ENCODE measurements around the gene SOX10.

Gene SOX10

GRCh38 chr22:38012604-38013072, 28.3 kb upstream of the SOX10 start:
- Histone ChIP-seq H3K4me1 (ENCODE audit: control insufficient read depth, insufficient read depth, low read length) (0 out of 2 replicates have a peak, but pooled peaks cover 2% of the 10 kb centered on the region), H3K36me3 (ENCODE audit: control insufficient read depth, insufficient read depth, low read length) (no peaks in the 10 kb centered on the region), H3K9ac (ENCODE audit: low read length) (no peak overlapping the region), H3K9me3 (ENCODE audit: control insufficient read depth, insufficient read depth, low read depth, low read length) (no peaks in the 10 kb centered on the region), H3K27ac (ENCODE audit: low read depth, low read length) (no peak overlapping the region), H3K4me3 (ENCODE audit: low read depth, low read length) (no peak overlapping the region), H3K27me3 (ENCODE audit: control insufficient read depth, insufficient read depth, low read length) (no peaks in the 10 kb centered on the region)

GRCh38 chr22:38009000-38009806, 24.8 kb upstream of the SOX10 start:
- Histone ChIP-seq H3K27ac (ENCODE audit: low read depth, low read length) (no peak overlapping the region), H3K9ac (ENCODE audit: low read length) (no peak overlapping the region), H3K4me1 (ENCODE audit: control insufficient read depth, insufficient read depth, low read length) (no peaks in the 10 kb centered on the region), H3K9me3 (ENCODE audit: control insufficient read depth, insufficient read depth, low read depth, low read length) (no peaks in the 10 kb centered on the region), H3K4me3 (ENCODE audit: low read depth, low read length) (no peak overlapping the region), H3K36me3 (ENCODE audit: control insufficient read depth, insufficient read depth, low read length) (no peaks in the 10 kb centered on the region), H3K27me3 (ENCODE audit: control insufficient read depth, insufficient read depth, low read length) (no peaks in the 10 kb centered on the region)

GRCh38 chr22:38007330-38007902, 23.1 kb upstream of the SOX10 start:
- H3K36me3 ChIP-seq (ENCODE audit: control insufficient read depth, insufficient read depth, low read length): no peaks in the 10 kb centered on the region
- H3K4me3 ChIP-seq (ENCODE audit: low read depth, low read length): no peak overlapping the region
- H3K27ac ChIP-seq (ENCODE audit: low read depth, low read length): no peak overlapping the region
- H3K9me3 ChIP-seq (ENCODE audit: control insufficient read depth, insufficient read depth, low read depth, low read length): no peaks in the 10 kb centered on the region
- no peaks in the 10 kb centered on the region for H3K27me3 ChIP-seq (ENCODE audit: control insufficient read depth, insufficient read depth, low read length)
- H3K9ac ChIP-seq (ENCODE audit: low read length): no peak overlapping the region
- no peaks in the 10 kb centered on the region for H3K4me1 ChIP-seq (ENCODE audit: control insufficient read depth, insufficient read depth, low read length)

- Histone ChIP-seq H3K36me3 (ENCODE audit: control insufficient read depth, insufficient read depth, low read length) (no peaks in the 10 kb centered on the region), H3K27me3 (ENCODE audit: control insufficient read depth, insufficient read depth, low read length) (no peaks in the 10 kb centered on the region), H3K9ac (ENCODE audit: low read length) (no peak overlapping the region), H3K9me3 (ENCODE audit: control insufficient read depth, insufficient read depth, low read depth, low read length) (no peaks in the 10 kb centered on the region), H3K27ac (ENCODE audit: low read depth, low read length) (no peak overlapping the region), H3K4me3 (ENCODE audit: low read depth, low read length) (no peak overlapping the region), H3K4me1 (ENCODE audit: control insufficient read depth, insufficient read depth, low read length) (no peaks in the 10 kb centered on the region)
Measured at GRCh38 chr22:38006906-38007305, 22.6 kb upstream of the SOX10 start.

- Histone ChIP-seq H3K27ac (ENCODE audit: low read depth, low read length) (no peak overlapping the region), H3K4me1 (ENCODE audit: control insufficient read depth, insufficient read depth, low read length) (no peaks in the 10 kb centered on the region)
Measured at GRCh38 chr22:38005943-38006342, 21.6 kb upstream of the SOX10 start.

GRCh38 chr22:37999640-38000272, 15.4 kb upstream of the SOX10 start:
- Histone ChIP-seq H3K9me3 (ENCODE audit: control insufficient read depth, insufficient read depth, low read depth, low read length) (no peaks in the 10 kb centered on the region), H3K9ac (ENCODE audit: low read length) (no peak overlapping the region)

More at GRCh38 chr22:38005943-38006342, 21.6 kb upstream of the SOX10 start:
- no peak overlapping the region for H3K4me3 ChIP-seq (ENCODE audit: low read depth, low read length)
- H3K27me3 ChIP-seq (ENCODE audit: control insufficient read depth, insufficient read depth, low read length): no peaks in the 10 kb centered on the region
- H3K36me3 ChIP-seq (ENCODE audit: control insufficient read depth, insufficient read depth, low read length): no peaks in the 10 kb centered on the region
- H3K9me3 ChIP-seq (ENCODE audit: control insufficient read depth, insufficient read depth, low read depth, low read length): no peaks in the 10 kb centered on the region
- H3K9ac ChIP-seq (ENCODE audit: low read length): no peak overlapping the region

GRCh38 chr22:37999236-37999635, 14.9 kb upstream of the SOX10 start:
- no peaks in the 10 kb centered on the region for H3K27me3 ChIP-seq (ENCODE audit: control insufficient read depth, insufficient read depth, low read length)
- H3K9me3 ChIP-seq (ENCODE audit: control insufficient read depth, insufficient read depth, low read depth, low read length): no peaks in the 10 kb centered on the region
- H3K36me3 ChIP-seq (ENCODE audit: control insufficient read depth, insufficient read depth, low read length): no peaks in the 10 kb centered on the region
- no peak overlapping the region for H3K27ac ChIP-seq (ENCODE audit: low read depth, low read length)
- H3K4me3 ChIP-seq (ENCODE audit: low read depth, low read length): no peak overlapping the region
- peaks cover 30% of the 10 kb centered on the region for H3K4me1 ChIP-seq (ENCODE audit: control insufficient read depth, insufficient read depth, low read length)
- H3K9ac ChIP-seq (ENCODE audit: low read length): no peak overlapping the region

More at GRCh38 chr22:37999640-38000272, 15.4 kb upstream of the SOX10 start:
- Histone ChIP-seq H3K36me3 (ENCODE audit: control insufficient read depth, insufficient read depth, low read length) (no peaks in the 10 kb centered on the region), H3K27ac (ENCODE audit: low read depth, low read length) (no peak overlapping the region), H3K4me3 (ENCODE audit: low read depth, low read length) (no peak overlapping the region), H3K27me3 (ENCODE audit: control insufficient read depth, insufficient read depth, low read length) (no peaks in the 10 kb centered on the region), H3K4me1 (ENCODE audit: control insufficient read depth, insufficient read depth, low read length) (peaks cover 30% of the 10 kb centered on the region)

GRCh38 chr22:37998543-37998942, 14.2 kb upstream of the SOX10 start:
- Histone ChIP-seq H3K9me3 (ENCODE audit: control insufficient read depth, insufficient read depth, low read depth, low read length) (no peaks in the 10 kb centered on the region), H3K4me1 (ENCODE audit: control insufficient read depth, insufficient read depth, low read length) (peaks cover 30% of the 10 kb centered on the region), H3K4me3 (ENCODE audit: low read depth, low read length) (no peak overlapping the region), H3K27ac (ENCODE audit: low read depth, low read length) (no peak overlapping the region), H3K9ac (ENCODE audit: low read length) (no peak overlapping the region), H3K36me3 (ENCODE audit: control insufficient read depth, insufficient read depth, low read length) (no peaks in the 10 kb centered on the region), H3K27me3 (ENCODE audit: control insufficient read depth, insufficient read depth, low read length) (no peaks in the 10 kb centered on the region)

- Histone ChIP-seq H3K4me1 (ENCODE audit: control insufficient read depth, insufficient read depth, low read length) (peaks cover 30% of the 10 kb centered on the region), H3K9ac (ENCODE audit: low read length) (no peak overlapping the region), H3K36me3 (ENCODE audit: control insufficient read depth, insufficient read depth, low read length) (no peaks in the 10 kb centered on the region), H3K9me3 (ENCODE audit: control insufficient read depth, insufficient read depth, low read depth, low read length) (no peaks in the 10 kb centered on the region), H3K27ac (ENCODE audit: low read depth, low read length) (no peak overlapping the region), H3K27me3 (ENCODE audit: control insufficient read depth, insufficient read depth, low read length) (no peaks in the 10 kb centered on the region), H3K4me3 (ENCODE audit: low read depth, low read length) (no peak overlapping the region)
Measured at GRCh38 chr22:37996515-37997246, 12.3 kb upstream of the SOX10 start.

- Histone ChIP-seq H3K27me3 (ENCODE audit: control insufficient read depth, insufficient read depth, low read length) (no peaks in the 10 kb centered on the region), H3K4me1 (ENCODE audit: control insufficient read depth, insufficient read depth, low read length) (peaks cover 30% of the 10 kb centered on the region), H3K27ac (ENCODE audit: low read depth, low read length) (no peak overlapping the region), H3K4me3 (ENCODE audit: low read depth, low read length) (no peak overlapping the region), H3K9ac (ENCODE audit: low read length) (no peak overlapping the region), H3K9me3 (ENCODE audit: control insufficient read depth, insufficient read depth, low read depth, low read length) (no peaks in the 10 kb centered on the region), H3K36me3 (ENCODE audit: control insufficient read depth, insufficient read depth, low read length) (no peaks in the 10 kb centered on the region)
Measured at GRCh38 chr22:37996079-37996478, 11.7 kb upstream of the SOX10 start.

Measured in HUES6 (cell line).